HuH-7 (cell line): ENCODE data around the gene ZC3H7A.
"Not testable (repeated sequence)": the region's sequence is repeated elsewhere in the genome, so short reads cannot be mapped to it uniquely, and the experiment has no call there.

Experiments used
- DNase-seq: peaks from one replicate; pipeline ENCODE4 v3.0.0; 2011; ENCODE audit warnings: low spot score

The ZC3H7A gene, protein sequence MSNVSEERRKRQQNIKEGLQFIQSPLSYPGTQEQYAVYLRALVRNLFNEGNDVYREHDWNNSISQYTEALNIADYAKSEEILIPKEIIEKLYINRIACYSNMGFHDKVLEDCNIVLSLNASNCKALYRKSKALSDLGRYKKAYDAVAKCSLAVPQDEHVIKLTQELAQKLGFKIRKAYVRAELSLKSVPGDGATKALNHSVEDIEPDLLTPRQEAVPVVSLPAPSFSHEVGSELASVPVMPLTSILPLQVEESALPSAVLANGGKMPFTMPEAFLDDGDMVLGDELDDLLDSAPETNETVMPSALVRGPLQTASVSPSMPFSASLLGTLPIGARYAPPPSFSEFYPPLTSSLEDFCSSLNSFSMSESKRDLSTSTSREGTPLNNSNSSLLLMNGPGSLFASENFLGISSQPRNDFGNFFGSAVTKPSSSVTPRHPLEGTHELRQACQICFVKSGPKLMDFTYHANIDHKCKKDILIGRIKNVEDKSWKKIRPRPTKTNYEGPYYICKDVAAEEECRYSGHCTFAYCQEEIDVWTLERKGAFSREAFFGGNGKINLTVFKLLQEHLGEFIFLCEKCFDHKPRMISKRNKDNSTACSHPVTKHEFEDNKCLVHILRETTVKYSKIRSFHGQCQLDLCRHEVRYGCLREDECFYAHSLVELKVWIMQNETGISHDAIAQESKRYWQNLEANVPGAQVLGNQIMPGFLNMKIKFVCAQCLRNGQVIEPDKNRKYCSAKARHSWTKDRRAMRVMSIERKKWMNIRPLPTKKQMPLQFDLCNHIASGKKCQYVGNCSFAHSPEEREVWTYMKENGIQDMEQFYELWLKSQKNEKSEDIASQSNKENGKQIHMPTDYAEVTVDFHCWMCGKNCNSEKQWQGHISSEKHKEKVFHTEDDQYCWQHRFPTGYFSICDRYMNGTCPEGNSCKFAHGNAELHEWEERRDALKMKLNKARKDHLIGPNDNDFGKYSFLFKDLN

GRCh38 chr16:11797166-11797956 lies at the start of gene ZC3H7A:
Gene ZC3H7A, minus strand, starts transcription at chr16:11797258. Its CDS starts 14,904 bp downstream, at chr16:11782354.
- DNase-seq = peak; percentile 90

GRCh38 chr16:11844499-11844898 lies 47.4 kb upstream of the ZC3H7A start:
- DNase-seq = no peak

GRCh38 chr16:11843861-11844260 lies 46.8 kb upstream of the ZC3H7A start:
- no peak for DNase-seq

DNA sequence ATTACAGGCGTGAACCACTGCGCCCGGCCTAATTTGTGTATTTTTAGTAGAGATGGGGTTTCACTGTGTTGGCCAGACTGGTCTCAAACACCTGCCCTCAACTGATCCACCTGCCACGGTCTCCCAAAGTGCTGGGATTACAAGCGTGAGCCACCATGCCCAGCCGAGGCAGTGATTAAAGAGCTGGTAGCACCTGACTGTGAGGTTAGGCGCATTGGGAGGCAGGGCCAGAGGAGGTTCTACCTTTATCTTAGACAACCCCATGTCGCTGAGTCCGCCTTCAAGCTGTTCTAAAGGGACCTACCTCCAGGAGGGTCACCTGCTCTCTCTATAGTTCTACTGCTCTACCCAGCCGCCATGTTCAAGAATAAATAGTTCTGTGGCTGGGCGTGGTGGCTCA lies 46.1 kb upstream of the ZC3H7A start:
- no peak for DNase-seq

DNA sequence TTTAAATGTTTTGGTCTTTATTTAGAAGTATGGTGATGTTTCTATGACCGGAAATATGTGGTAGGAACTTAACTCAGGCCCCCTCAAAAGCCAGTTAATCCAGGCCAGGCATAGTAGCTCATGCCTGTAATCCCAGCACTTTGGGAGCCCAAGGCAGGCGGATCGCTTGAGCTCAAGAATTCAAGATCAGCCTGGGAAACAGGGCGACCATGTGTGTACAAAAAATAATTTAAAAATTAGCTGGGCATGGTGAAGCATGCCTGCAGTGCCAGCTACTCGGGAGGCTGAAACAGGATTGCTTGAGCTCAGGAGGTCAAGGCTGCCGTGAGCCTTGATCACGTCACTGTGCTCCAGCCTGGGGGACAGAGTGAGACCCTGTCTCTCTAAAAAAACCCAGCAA lies 44.0 kb upstream of the ZC3H7A start:
- DNase-seq = no peak

- DNase-seq = no peak
Measured at GRCh38 chr16:11836650-11837244, 39.7 kb upstream of the ZC3H7A start.

DNA sequence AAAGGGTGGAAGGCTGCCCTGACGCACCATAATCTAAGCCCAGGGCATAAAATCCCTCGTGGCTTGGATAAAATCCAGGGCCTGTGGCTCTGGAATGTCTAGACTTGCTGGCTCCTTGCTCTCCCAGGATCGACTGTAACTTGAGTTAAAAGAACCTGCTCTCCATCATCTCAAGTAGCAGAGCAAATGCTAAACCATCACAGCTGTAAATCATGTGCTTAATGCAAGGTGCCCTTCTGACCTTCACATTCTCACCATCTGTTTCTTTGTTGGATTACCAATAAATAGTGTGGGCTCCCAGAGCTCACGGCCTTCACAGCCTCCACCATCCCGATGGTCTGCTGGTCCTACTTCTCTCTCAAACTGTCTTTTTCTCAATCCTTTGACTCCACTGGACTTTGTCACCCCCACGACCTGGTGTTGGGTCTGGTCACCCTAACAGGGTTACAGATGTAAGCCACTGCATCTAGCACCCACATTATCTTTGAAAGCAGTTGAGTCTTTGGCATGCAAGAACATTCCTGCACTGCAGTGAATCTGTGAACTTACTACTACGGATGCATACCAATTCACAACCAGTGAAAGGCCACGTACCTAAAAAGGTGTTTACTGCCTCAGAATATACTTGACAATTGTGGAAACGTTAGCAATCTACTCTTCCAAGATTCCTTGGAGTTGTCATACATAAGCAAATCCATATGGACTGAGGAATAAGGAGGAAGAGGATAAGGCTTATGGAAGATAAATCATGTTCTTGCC lies 39.0 kb upstream of the ZC3H7A start:
- no peak for DNase-seq

DNA sequence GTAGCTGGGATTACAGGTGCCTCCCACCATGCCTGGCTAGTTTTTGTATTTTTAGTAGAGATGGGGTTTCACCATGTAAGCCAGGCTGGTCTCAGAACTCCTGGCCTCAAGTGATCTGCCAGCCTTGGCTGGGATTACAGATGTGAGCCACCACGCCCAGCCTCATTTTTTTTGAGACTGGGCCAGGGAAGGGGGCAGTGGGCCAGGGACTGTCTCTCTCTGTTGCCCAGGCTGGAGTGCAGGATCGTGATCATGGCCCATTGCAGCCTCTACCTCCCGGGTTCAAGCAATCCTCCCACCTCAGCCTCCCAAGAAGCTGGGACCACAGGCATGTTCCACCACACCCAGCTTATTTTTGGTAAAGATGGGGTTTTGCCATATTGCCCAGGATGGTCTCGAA lies 38.3 kb upstream of the ZC3H7A start:
- DNase-seq = no peak

GRCh38 chr16:11833951-11834695 lies 37.1 kb upstream of the ZC3H7A start:
- peak; percentile 27 for DNase-seq

- no peak for DNase-seq
Measured at GRCh38 chr16:11828696-11829095, 31.6 kb upstream of the ZC3H7A start.

- not testable (repeated sequence) for DNase-seq
Measured at GRCh38 chr16:11825520-11826165, 28.6 kb upstream of the ZC3H7A start.

DNA sequence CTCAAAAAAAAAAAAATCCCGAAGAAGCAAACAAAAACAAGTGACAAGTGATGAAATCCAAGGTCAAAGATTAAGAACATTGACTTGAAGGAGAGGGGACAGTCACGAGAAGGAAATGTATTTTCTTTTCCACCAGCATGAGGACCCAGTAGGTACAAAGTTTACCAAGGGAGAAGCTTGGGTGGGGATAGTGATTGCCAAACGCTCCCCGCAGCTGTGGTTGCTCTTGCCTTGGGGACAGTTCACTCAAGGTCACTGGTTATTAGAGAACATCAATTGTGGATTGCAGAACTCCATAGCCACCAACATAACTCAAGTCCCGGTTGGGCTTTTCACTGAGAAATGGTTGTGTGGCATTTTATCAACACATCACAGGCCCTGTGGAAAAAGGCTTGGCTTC lies 27.3 kb upstream of the ZC3H7A start:
- DNase-seq = peak; percentile 57

GRCh38 chr16:11823645-11824044 lies 26.6 kb upstream of the ZC3H7A start:
- not testable (repeated sequence) for DNase-seq

- DNase-seq = no peak
Measured at GRCh38 chr16:11819798-11820197, 22.7 kb upstream of the ZC3H7A start.

GRCh38 chr16:11818970-11819369 lies 21.9 kb upstream of the ZC3H7A start:
- DNase-seq = not testable (repeated sequence)

GRCh38 chr16:11816123-11816522 lies 19.1 kb upstream of the ZC3H7A start:
- no peak for DNase-seq

DNA sequence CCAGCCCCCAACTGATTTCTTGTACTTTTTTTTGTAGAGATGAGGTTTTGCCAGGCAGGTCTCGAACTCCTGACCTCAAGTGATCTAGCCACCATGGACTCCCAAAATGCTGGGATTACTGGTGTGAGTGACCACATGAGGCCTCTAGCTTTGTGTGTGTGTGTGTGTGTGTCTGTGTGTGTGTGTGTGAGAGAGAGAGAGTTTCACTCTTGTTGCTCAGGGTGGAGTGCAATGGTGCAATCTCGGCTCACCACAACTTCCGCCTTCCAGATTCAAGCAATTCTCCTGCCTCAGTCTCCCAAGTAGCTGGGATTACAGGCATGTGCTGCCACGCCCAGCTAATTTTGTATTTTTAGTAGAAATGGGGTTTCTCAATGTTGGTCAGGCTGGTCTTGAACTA lies 17.7 kb upstream of the ZC3H7A start:
- DNase-seq = not testable (repeated sequence)

DNA sequence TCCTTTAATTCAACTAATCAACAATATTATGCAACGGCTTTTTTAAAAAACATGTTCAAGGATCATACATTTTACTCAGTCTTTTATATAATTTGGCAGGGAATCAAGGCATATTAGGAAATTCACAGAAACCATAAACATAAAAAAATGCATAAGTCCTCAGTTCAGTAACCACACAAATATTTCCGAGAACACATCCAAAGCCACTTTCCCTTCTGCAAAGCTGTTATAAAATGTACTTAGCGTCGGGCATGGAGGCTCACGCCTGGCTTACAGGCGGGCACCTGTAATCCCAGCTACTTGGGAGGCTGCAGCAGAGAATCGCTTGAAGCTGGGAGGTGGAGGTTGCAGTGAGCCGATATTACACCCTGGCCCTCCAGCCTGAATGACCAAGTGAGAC lies 9.7 kb upstream of the ZC3H7A start:
- no peak for DNase-seq

GRCh38 chr16:11805556-11805955 lies 8.5 kb upstream of the ZC3H7A start:
- DNase-seq = no peak
